ENCODE measurements around the gene TRAPPC12. TPM values are rescaled to one million over a fixed set of nuclear protein-coding genes. Genes with fewer than 3 reads are reported as not detected.

Gene TRAPPC12
- total RNA-seq, 1 experiment from 2014 or later: 86.0 TPM

DNA sequence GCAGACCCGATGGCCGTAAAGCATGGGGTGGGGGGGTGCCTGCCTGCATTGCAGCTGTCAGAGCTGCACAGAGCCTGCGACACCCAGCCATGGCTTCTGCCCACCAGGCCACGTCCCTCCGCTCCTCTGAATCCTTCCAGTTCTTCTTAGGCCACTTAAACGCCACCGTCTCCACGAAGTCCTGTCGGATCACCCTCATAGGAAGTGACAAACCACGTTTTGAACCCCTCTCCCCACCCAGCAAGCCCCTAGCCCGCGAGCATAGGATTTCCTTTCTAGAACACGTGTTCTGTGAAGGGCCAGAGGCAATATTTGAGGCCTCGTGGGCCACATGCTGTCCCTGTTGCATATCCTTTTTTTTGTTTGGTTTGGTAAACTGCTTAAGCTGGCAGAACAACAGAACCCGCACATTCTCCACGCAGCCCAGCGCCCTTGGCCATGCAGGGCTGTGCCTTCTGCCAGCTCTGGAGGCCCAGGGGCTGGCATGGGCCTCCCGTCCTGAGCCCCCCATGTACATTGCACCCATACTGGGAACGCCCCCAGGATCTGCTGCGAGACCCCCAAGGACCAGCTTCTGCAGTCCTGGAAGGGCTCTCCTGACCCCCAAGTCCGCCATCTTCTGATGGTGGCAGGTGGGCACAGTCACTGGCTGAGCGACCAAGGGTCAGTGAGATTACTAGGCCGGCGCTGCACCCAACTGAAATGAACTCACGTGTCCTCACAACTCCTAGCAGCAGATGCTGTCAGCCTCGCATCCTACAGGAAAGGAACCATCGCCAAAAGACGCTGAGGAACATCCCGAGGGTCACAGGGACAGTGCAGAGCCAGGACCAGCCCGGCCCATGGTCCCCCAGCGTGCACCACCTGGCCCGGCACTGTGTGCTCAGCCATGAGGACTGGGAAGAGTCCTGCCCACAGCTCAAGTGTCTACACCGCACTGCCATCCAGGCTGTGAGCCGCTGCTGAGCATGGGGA lies 104.8 kb downstream of the TRAPPC12 start:
- H3K9me3 Mint-ChIP-seq: peaks cover 3 to 8% of the 10 kb centered on the region in 2 experiments; a peak in 3 of 5 replicates
- H3K4me3 Mint-ChIP-seq: no peak overlapping the region
- Histone ChIP-seq H3K9ac (ENCODE audit: extremely low read depth, insufficient read length, low read length) (no peak overlapping the region), H4K20me1 (ENCODE audit: control insufficient read depth, insufficient read depth, insufficient read length) (no peaks in the 10 kb centered on the region), H3K14ac (ENCODE audit: insufficient read depth, low read length) (no peak overlapping the region; the same call in 1 of the 2 replicates), H2BK15ac (ENCODE audit: low read depth, low read length) (no peak overlapping the region), H2AK5ac (ENCODE audit: insufficient read length, low read length) (no peak overlapping the region), H3K56ac (ENCODE audit: insufficient read length, low read depth, low read length) (no peak overlapping the region), H3K9me3 (ENCODE audit: control insufficient read depth, low read depth, low read length) (no peaks in the 10 kb centered on the region), H3K23ac (ENCODE audit: insufficient read length, low read depth, low read length) (no peak overlapping the region), H3K27me3 (ENCODE audit: insufficient read depth, low read length) (no peaks in the 10 kb centered on the region), H4K8ac (replicated peaks; ENCODE audit: insufficient read length, low read depth, low read length) (no peak overlapping the region), H2AFZ (ENCODE audit: low read length) (no peak overlapping the region), H3K4me1 (ENCODE audit: insufficient read depth, low read length) (no peaks in the 10 kb centered on the region), H3K18ac (ENCODE audit: insufficient read length, low read depth, low read length) (no peak overlapping the region), H2BK12ac (ENCODE audit: insufficient read length, low read depth, low read length) (no peak overlapping the region), H3K79me1 (ENCODE audit: insufficient read depth, low read depth, low read length, poor library complexity, severe bottlenecking) (no peaks in the 10 kb centered on the region), H4K5ac (ENCODE audit: insufficient read length, low read depth, low read length) (no peak overlapping the region), H2BK5ac (ENCODE audit: insufficient read length, low read length) (no peak overlapping the region), H3K27ac (ENCODE audit: insufficient read length, low read depth, low read length) (no peak overlapping the region), H3T11ph (ENCODE audit: low read length) (no peak overlapping the region), H3K79me2 (ENCODE audit: insufficient read depth, low read length) (no peaks in the 10 kb centered on the region), H2BK20ac (ENCODE audit: low read depth, low read length, poor library complexity, severe bottlenecking) (no peak overlapping the region), H3K23me2 (ENCODE audit: insufficient read length, low read depth, low read length, poor library complexity, severe bottlenecking) (no peaks in the 10 kb centered on the region), H2BK120ac (ENCODE audit: low read depth, low read length, poor library complexity, severe bottlenecking) (no peak overlapping the region), H4K91ac (ENCODE audit: insufficient read length, low read depth, low read length) (no peak overlapping the region), H3K4ac (ENCODE audit: low read depth, low read length) (no peak overlapping the region), H3K4me2 (ENCODE audit: insufficient read depth, insufficient read length, low read length) (no peak overlapping the region)
- H3K36me3 Mint-ChIP-seq (ENCODE audit: insufficient read depth in 1 of 3, low read depth in 3 of 3): peaks cover 23 to 39% (median 25%) of the 10 kb centered on the region in 3 experiments
- no peak for DNase-seq
- TF ChIP-seq, protein P1, sequence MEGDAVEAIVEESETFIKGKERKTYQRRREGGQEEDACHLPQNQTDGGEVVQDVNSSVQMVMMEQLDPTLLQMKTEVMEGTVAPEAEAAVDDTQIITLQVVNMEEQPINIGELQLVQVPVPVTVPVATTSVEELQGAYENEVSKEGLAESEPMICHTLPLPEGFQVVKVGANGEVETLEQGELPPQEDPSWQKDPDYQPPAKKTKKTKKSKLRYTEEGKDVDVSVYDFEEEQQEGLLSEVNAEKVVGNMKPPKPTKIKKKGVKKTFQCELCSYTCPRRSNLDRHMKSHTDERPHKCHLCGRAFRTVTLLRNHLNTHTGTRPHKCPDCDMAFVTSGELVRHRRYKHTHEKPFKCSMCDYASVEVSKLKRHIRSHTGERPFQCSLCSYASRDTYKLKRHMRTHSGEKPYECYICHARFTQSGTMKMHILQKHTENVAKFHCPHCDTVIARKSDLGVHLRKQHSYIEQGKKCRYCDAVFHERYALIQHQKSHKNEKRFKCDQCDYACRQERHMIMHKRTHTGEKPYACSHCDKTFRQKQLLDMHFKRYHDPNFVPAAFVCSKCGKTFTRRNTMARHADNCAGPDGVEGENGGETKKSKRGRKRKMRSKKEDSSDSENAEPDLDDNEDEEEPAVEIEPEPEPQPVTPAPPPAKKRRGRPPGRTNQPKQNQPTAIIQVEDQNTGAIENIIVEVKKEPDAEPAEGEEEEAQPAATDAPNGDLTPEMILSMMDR (conservative IDR thresholded peaks at IDR 0.05): no peak
- H3K27me3 Mint-ChIP-seq (ENCODE audit: low read depth): peaks cover 1% of the 10 kb centered on the region; the same call in 1 of the 2 replicates
- no CpG with 5 or more reads among the region's 34 CpGs for WGBS (ENCODE audit: extremely low coverage, insufficient read length, low lambda C conversion rate)
- H3K27ac Mint-ChIP-seq: no peak overlapping the region
- peaks cover 2 to 8% of the 10 kb centered on the region in 2 experiments for H3K4me1 Mint-ChIP-seq

All from H9 (cell line).